ENCODE data around the gene MRPL49. TPM values are rescaled to one million over a fixed set of nuclear protein-coding genes. Genes with fewer than 3 reads are reported as not detected.

Gene MRPL49
- total RNA-seq, 1 donor = 41.6 TPM

DNA sequence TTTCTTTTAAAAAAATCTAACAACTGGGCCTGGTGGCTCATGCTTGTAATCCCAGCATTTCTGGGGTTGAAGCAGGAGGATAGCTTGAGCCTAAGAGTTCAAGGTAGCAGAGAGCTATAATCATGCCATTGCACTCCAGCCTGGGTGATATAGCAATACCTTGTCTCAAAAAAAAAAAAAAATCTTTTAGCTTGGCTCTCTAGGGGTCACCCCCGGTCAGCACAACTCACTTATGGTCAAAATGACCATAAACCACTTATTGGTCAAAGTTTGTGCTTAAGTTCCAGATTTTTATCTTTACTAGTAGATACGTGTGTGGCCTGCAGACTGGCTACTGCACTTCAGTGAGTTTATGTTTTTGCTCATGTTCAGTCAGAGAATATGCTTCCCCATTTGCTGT lies 41.6 kb downstream of the MRPL49 start:
- Histone ChIP-seq H3K79me2 (ENCODE audit: insufficient read depth, low read length) (no peaks in the 10 kb centered on the region), H3K36me3 (ENCODE audit: insufficient read depth, low read length) (no peaks in the 10 kb centered on the region), H3K4me2 (ENCODE audit: insufficient read depth, low read length) (no peak overlapping the region), H2AFZ (ENCODE audit: low read length) (no peak overlapping the region), H3K4me3 (ENCODE audit: insufficient read depth, low read length) (no peak overlapping the region), H3K9me3 (ENCODE audit: low read depth, low read length) (no peaks in the 10 kb centered on the region), H3K4me1 (ENCODE audit: insufficient read depth, low read length) (peaks cover 3% of the 10 kb centered on the region), H4K20me1 (ENCODE audit: insufficient read depth, low read length) (no peaks in the 10 kb centered on the region), H3K27me3 (ENCODE audit: insufficient read depth, low read length) (no peaks in the 10 kb centered on the region), H3K27ac (ENCODE audit: low read depth, low read length) (no peak overlapping the region)
- TF ChIP-seq, protein P1, sequence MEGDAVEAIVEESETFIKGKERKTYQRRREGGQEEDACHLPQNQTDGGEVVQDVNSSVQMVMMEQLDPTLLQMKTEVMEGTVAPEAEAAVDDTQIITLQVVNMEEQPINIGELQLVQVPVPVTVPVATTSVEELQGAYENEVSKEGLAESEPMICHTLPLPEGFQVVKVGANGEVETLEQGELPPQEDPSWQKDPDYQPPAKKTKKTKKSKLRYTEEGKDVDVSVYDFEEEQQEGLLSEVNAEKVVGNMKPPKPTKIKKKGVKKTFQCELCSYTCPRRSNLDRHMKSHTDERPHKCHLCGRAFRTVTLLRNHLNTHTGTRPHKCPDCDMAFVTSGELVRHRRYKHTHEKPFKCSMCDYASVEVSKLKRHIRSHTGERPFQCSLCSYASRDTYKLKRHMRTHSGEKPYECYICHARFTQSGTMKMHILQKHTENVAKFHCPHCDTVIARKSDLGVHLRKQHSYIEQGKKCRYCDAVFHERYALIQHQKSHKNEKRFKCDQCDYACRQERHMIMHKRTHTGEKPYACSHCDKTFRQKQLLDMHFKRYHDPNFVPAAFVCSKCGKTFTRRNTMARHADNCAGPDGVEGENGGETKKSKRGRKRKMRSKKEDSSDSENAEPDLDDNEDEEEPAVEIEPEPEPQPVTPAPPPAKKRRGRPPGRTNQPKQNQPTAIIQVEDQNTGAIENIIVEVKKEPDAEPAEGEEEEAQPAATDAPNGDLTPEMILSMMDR (IDR thresholded peaks at IDR 0.05; ENCODE audit: extremely low read depth, low read depth, low read length) = no peak
- DNase-seq (ENCODE audit: insufficient read length, low spot score, missing footprints) = no peak

DNA sequence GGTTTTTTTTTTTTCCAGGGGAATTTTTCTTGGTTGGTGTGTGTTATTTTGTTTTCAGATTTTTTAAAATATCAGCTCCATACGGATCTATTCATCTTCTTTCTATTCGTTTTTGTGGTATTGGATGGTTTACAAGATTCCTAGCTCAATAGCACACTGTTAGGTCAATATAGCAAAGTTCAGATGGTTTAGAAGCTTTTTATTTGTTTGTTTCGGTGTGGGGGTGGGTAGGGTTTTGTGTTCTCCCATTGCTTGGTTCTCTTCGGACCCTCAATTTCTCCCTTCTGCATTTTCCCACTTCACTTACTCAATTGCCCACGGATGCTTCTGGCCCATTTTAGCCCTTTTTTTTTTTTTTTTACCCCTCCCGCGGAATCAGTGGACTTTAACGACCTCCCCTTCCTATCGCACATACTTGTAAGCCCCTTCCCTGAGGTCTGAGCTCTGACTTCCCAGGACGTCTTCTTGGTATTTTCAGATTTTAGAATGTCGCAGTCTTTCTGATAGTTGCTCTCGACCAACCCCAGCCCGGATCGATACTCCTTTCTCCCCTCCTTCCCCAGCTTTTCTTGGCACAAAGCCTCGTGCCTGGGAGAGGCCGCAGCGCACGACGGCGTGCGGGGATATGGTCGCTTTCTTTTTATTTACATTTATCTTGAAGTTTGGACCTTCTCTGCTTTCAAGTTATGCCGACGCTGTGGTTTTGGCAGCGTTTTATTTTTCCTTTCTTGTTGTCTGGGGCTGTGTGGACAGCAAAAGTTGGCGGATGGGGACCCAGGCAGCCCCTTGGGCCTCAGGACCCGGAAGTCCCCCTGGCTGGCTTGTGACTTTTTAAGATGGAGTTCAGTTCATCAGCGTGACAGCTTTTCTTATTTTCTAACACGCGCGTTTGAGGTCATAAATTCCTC lies 43.5 kb downstream of the MRPL49 start:
- H3K79me2 ChIP-seq (ENCODE audit: insufficient read depth, low read length) = no peaks in the 10 kb centered on the region
- peak overlapping the region; percentile 71 for H3K4me3 ChIP-seq (ENCODE audit: insufficient read depth, low read length)
- H3K27me3 ChIP-seq (ENCODE audit: insufficient read depth, low read length) = no peaks in the 10 kb centered on the region
- peaks cover 7% of the 10 kb centered on the region for H3K4me1 ChIP-seq (ENCODE audit: insufficient read depth, low read length)
- H2AFZ ChIP-seq (ENCODE audit: low read length) = peak overlapping the region; percentile 95
- H4K20me1 ChIP-seq (ENCODE audit: insufficient read depth, low read length) = no peaks in the 10 kb centered on the region
- TF ChIP-seq, protein P1 (IDR thresholded peaks at IDR 0.05; ENCODE audit: extremely low read depth, low read depth, low read length) = no peak
- peak; percentile 70 for DNase-seq (ENCODE audit: insufficient read length, low spot score, missing footprints)
- peak overlapping the region; percentile 59 for H3K27ac ChIP-seq (ENCODE audit: low read depth, low read length)
- no peaks in the 10 kb centered on the region for H3K36me3 ChIP-seq (ENCODE audit: insufficient read depth, low read length)
- H3K4me2 ChIP-seq (ENCODE audit: insufficient read depth, low read length) = peak overlapping the region; percentile 87
- no peaks in the 10 kb centered on the region for H3K9me3 ChIP-seq (ENCODE audit: low read depth, low read length)

DNA sequence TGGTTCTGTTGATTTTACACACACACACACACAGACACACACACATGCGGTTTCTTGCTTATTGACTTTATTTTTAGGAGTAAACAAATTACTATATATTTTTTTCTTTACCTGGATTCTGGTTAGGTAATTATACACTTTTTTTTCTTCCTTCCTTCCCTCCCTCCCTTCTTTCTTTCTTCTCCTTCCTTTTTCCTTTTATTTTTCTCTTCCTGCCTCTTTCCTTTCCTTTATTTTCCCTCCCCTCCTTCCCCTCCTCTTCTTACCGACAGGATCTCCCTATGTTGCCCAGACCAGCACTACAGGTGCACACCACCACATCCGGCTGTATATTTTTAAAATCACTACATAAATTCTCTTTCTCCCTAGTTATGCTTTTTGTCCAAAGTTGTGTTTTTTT lies 44.8 kb downstream of the MRPL49 start:
- no peak overlapping the region for H3K4me3 ChIP-seq (ENCODE audit: insufficient read depth, low read length)
- no peak overlapping the region for H2AFZ ChIP-seq (ENCODE audit: low read length)
- no peak overlapping the region for H3K27ac ChIP-seq (ENCODE audit: low read depth, low read length)
- H4K20me1 ChIP-seq (ENCODE audit: insufficient read depth, low read length) = no peaks in the 10 kb centered on the region
- no peaks in the 10 kb centered on the region for H3K27me3 ChIP-seq (ENCODE audit: insufficient read depth, low read length)
- TF ChIP-seq, protein P1 (IDR thresholded peaks at IDR 0.05; ENCODE audit: extremely low read depth, low read depth, low read length) = no peak
- H3K9me3 ChIP-seq (ENCODE audit: low read depth, low read length) = no peaks in the 10 kb centered on the region
- H3K36me3 ChIP-seq (ENCODE audit: insufficient read depth, low read length) = no peaks in the 10 kb centered on the region
- H3K4me2 ChIP-seq (ENCODE audit: insufficient read depth, low read length) = no peak overlapping the region
- DNase-seq (ENCODE audit: insufficient read length, low spot score, missing footprints) = no peak
- peaks cover 7% of the 10 kb centered on the region for H3K4me1 ChIP-seq (ENCODE audit: insufficient read depth, low read length)
- H3K79me2 ChIP-seq (ENCODE audit: insufficient read depth, low read length) = no peaks in the 10 kb centered on the region

DNA sequence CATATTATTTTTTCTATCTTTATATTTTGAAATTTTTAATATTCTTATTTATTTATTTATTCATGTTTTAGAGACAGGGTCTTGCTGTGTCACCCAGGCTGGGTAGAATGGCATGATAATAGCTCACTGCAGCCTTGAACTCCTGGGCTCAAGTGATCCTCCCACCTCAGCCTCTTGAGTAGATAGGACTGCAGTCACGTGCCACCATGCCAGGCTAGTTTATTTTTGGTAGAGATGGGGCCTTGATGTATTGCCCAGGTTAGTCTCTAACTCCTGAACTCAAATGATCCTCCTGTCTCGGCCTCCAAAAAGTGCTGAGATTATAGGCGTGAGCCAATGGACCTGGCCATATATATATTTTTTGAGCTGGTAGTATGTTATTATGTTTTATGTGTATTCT lies 45.5 kb downstream of the MRPL49 start:
- no peak overlapping the region for H2AFZ ChIP-seq (ENCODE audit: low read length)
- no peak overlapping the region for H3K27ac ChIP-seq (ENCODE audit: low read depth, low read length)
- TF ChIP-seq, protein P1 (IDR thresholded peaks at IDR 0.05; ENCODE audit: extremely low read depth, low read depth, low read length) = no peak
- no peaks in the 10 kb centered on the region for H3K79me2 ChIP-seq (ENCODE audit: insufficient read depth, low read length)
- no peaks in the 10 kb centered on the region for H3K36me3 ChIP-seq (ENCODE audit: insufficient read depth, low read length)
- peaks cover 7% of the 10 kb centered on the region for H3K4me1 ChIP-seq (ENCODE audit: insufficient read depth, low read length)
- no peaks in the 10 kb centered on the region for H4K20me1 ChIP-seq (ENCODE audit: insufficient read depth, low read length)
- H3K4me2 ChIP-seq (ENCODE audit: insufficient read depth, low read length) = no peak overlapping the region
- H3K9me3 ChIP-seq (ENCODE audit: low read depth, low read length) = no peaks in the 10 kb centered on the region
- DNase-seq (ENCODE audit: insufficient read length, low spot score, missing footprints) = no peak
- no peak overlapping the region for H3K4me3 ChIP-seq (ENCODE audit: insufficient read depth, low read length)
- no peaks in the 10 kb centered on the region for H3K27me3 ChIP-seq (ENCODE audit: insufficient read depth, low read length)

Measured in osteoblast (primary cell).